Heart right ventricle (tissue), 16 donors: ENCODE measurements around the gene NTHL1. TPM values are rescaled to one million over a fixed set of nuclear protein-coding genes. Genes with fewer than 3 reads are reported as not detected.

ENCODE experiments used
- ATAC-seq, 8 donors: fragments of 200-7000 bp; cut with Tn5 transposase; one replicate each; pipeline ENCODE4 v1.9.1; 2020; ENCODE audit warnings: mild to moderate bottlenecking in 8 of 8, moderate library complexity in 8 of 8, moderate number of reproducible peaks in 1 of 8
- DNase-seq, 2 donors: peaks; one replicate each; pipeline ENCODE4 v3.0.0-alpha.2; 2020
- H3K27ac ChIP-seq, 10 donors: fragments of 200-600 bp; sonication (generic) in 2 of 10; one replicate each; pipeline versions ENCODE4 v1.5.0 to v1.8.0; 2020 to 2022; ENCODE audit warnings: mild to moderate bottlenecking in 3 of 10
- H3K27me3 ChIP-seq, 7 donors: fragments of 200-600 bp; one replicate each; pipeline ENCODE4 v1.8.0; 2021 to 2022; ENCODE audit warnings: mild to moderate bottlenecking in 2 of 7
- H3K36me3 ChIP-seq, 9 donors: fragments of 200-600 bp; sonication (generic) in 1 of 9; one replicate each; pipeline versions ENCODE4 v1.5.0 to v1.8.0; 2020 to 2022; ENCODE audit warnings: mild to moderate bottlenecking in 2 of 9
- H3K4me1 ChIP-seq, 9 donors: fragments of 200-600 bp; sonication (generic) in 1 of 9; one replicate each; pipeline versions ENCODE4 v1.5.0 to v1.8.0; 2020 to 2022; ENCODE audit warnings: mild to moderate bottlenecking in 4 of 9
- H3K4me3 ChIP-seq, 10 donors: fragments of 200-600 bp; sonication (generic) in 2 of 10; one replicate each; pipeline versions ENCODE4 v1.5.0 to v1.8.0; 2020 to 2022; ENCODE audit warnings: mild to moderate bottlenecking in 7 of 10, moderate library complexity in 2 of 10
- H3K9me3 ChIP-seq, 11 donors: fragments of 200-600 bp in 10 of 11; sonication (generic) in 2 of 11; one replicate each; pipeline versions ENCODE4 v1.5.0 to v1.8.0; 2013 to 2022; ENCODE audit warnings: mild to moderate bottlenecking in 2 of 11, control low read depth in 1 of 11, moderate library complexity in 1 of 11
- WGBS, 2 donors: extraction: QIAGEN DNeasy Blood & Tissue Kit; methylation state at CpG; one replicate each; pipeline ENCODE4 v1.1.7; 2013; ENCODE audit warnings: inconsistent platforms in 1 of 2; 5-methylcytosine and 5-hydroxymethylcytosine counted together
- intact Hi-C, 10 donors: fragments of 100-400 bp; cut with DNase I; formaldehyde crosslinking; loops; one replicate each; pipeline versions ENCODE4 v1.11.1 to v1.14.2; 2022
- polyA plus RNA-seq, 2 donors: library from polyadenylated mRNA; stranded (reverse); fragments of 200-250 nt; gene quantifications; one replicate each; pipeline ENCODE4 v1.2.3, GENCODE V29; 2013
- total RNA-seq, 10 donors: library from RNA; stranded (reverse); fragmentation: NEBNext Ultra II Directional in 3 of 10; extraction: Animal tissue kit (Norgen Biotek cat#: 25700) in 3 of 10; gene quantifications; one replicate each; pipeline versions ENCODE4 v1.2.1 to v1.2.4, GENCODE V29; 2021 to 2023
- TF ChIP-seq, protein P1 (sequence below), 9 donors: fragments of 200-600 bp; sonication (generic) in 2 of 9; IDR thresholded peaks; one replicate each; pipeline versions ENCODE4 v1.5.0 to v1.8.0; 2021 to 2022; ENCODE audit warnings: antibody characterized with exemption in 9 of 9, mild to moderate bottlenecking in 5 of 9, moderate library complexity in 1 of 9
- donor health status: Arrhythmogenic right ventricular cardiomyopathy.
- donor health status: ischemic (EF 13 %, LVEDD 7.1; RV severe dilation, severe dysfunction).
- donor health status: healthy with polysubstance abuse.
- donor health status: DM: no; HTN: yes; CAD: no.
- donor health status: DM: no; HTN: no; CAD: no.
- donor health status: ischemic (EF 25% LVEDD 6.9; RV normal size, moderate dysfunction).
- donor health status: ischemic (EF 25% LVEDD 5.7; RV mildly dilated, moderate dysfunction).
- donor health status: healthy.
- donor health status: DM: yes; HTN: yes; CAD: no.
- donor health status: Ischemic cardiomyopathy.
- donor health status: ischemic (EF 35%, LVEDD 5.7; RV mildly dilated, moderate dysfunction).
- donor health status: nonischemic (EF 11% LVEDD 7.7; RV severe dilation, severe dysfunction).
- donor health status: DM: yes; HTN: yes; CAD: no.
- donor health status: PGD.
- donor health status: ischemic (EF 29% LVEDD 5.4; RV normal size, mild dysfunction).
- donor health status: nonischemic (EF 23%, LVEDD 6.1; RV moderate dilation, normal function).

Gene NTHL1
- total and polyA plus RNA-seq, 12 donors: 9.8 to 51.9 (median 13.9) TPM

DNA sequence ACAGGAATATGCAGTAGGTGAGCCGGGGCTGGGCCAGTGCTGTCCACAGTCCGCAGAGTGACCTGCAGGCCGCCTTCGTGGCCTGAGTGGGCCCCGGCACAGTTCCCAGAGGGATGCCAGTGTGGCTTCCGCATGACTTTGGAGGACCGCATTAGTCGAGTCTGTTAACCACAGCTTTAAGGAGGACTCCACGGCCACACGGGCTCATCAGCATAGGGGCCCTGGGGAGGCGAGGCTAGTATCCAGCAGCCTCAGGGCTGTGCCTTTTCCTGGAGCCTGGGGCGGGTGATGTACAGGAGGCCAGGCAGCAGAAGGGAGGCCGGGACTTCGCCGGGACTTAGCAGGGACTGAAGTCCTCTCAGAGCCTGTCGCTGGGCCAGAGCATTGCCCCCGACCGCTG, 13.4 kb upstream of the NTHL1 start:
- intact Hi-C loops: loop anchor here in 1 of 10 donors (10.0 kb wide), 1 partner anchor 46 kb away; the partner anchor contains the start of gene NPW
- Histone ChIP-seq H3K27ac (no peak overlapping the region), H3K36me3 (peaks cover 0 to 96% (median 46%) of the 10 kb centered on the region in 9 donors), H3K4me3 (no peak overlapping the region), H3K9me3 (no peaks in the 10 kb centered on the region), H3K27me3 (no peaks in the 10 kb centered on the region), H3K4me1 (peaks cover 0 to 1% (median 0%) of the 10 kb centered on the region in 9 donors)
- TF ChIP-seq, protein P1, sequence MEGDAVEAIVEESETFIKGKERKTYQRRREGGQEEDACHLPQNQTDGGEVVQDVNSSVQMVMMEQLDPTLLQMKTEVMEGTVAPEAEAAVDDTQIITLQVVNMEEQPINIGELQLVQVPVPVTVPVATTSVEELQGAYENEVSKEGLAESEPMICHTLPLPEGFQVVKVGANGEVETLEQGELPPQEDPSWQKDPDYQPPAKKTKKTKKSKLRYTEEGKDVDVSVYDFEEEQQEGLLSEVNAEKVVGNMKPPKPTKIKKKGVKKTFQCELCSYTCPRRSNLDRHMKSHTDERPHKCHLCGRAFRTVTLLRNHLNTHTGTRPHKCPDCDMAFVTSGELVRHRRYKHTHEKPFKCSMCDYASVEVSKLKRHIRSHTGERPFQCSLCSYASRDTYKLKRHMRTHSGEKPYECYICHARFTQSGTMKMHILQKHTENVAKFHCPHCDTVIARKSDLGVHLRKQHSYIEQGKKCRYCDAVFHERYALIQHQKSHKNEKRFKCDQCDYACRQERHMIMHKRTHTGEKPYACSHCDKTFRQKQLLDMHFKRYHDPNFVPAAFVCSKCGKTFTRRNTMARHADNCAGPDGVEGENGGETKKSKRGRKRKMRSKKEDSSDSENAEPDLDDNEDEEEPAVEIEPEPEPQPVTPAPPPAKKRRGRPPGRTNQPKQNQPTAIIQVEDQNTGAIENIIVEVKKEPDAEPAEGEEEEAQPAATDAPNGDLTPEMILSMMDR (IDR thresholded peaks at IDR 0.05): no peak
- DNase-seq: no peak
- WGBS, 2 donors: 93 to 98% methylated on average over 18 of the region's 18 CpGs
- ATAC-seq: no peak

GRCh38 chr16:2060346-2060745, 12.7 kb upstream of the NTHL1 start:
- Histone ChIP-seq H3K4me3 (no peak overlapping the region), H3K27me3 (no peaks in the 10 kb centered on the region), H3K27ac (no peak overlapping the region), H3K36me3 (peaks cover 0 to 96% (median 40%) of the 10 kb centered on the region in 9 donors), H3K4me1 (peaks cover 0 to 4% (median 0%) of the 10 kb centered on the region in 9 donors), H3K9me3 (no peaks in the 10 kb centered on the region)
- WGBS, 2 donors: 91 to 93% methylated on average over 16 to 17 of the region's 17 CpGs
- no peak for DNase-seq
- intact Hi-C loops: loop anchor here in 1 of 10 donors (10.0 kb wide), 1 partner anchor 46 kb away; the partner anchor contains the start of gene NPW
- TF ChIP-seq, protein P1 (IDR thresholded peaks at IDR 0.05): no peak
- ATAC-seq: no peak

- TF ChIP-seq, protein P1 (IDR thresholded peaks at IDR 0.05): no peak
- Histone ChIP-seq H3K4me1 (peaks cover 0 to 4% (median 0%) of the 10 kb centered on the region in 9 donors), H3K27me3 (no peaks in the 10 kb centered on the region), H3K4me3 (no peak overlapping the region), H3K36me3 (peaks cover 0 to 97% (median 42%) of the 10 kb centered on the region in 9 donors), H3K27ac (no peak overlapping the region), H3K9me3 (no peaks in the 10 kb centered on the region)
- 95 to 97% methylated on average over 10 of the region's 10 CpGs for WGBS, 2 donors
- DNase-seq (no peak), ATAC-seq (no peak)
- intact Hi-C loops: loop anchor here in 2 of 10 donors (5.0 kb wide), 1 partner anchor 37 kb away; no protein-coding TSS in a partner anchor
Observed at GRCh38 chr16:2058872-2059271, 11.2 kb upstream of the NTHL1 start.

GRCh38 chr16:2058420-2058819, 10.8 kb upstream of the NTHL1 start:
- DNase-seq: no peak
- peaks cover 0 to 4% (median 0%) of the 10 kb centered on the region in 9 donors for H3K4me1 ChIP-seq
- no peaks in the 10 kb centered on the region for H3K27me3 ChIP-seq
- WGBS, 2 donors: 87 to 89% methylated on average over 13 of the region's 13 CpGs
- no peak for ATAC-seq
- no peak overlapping the region for H3K4me3 ChIP-seq
- no peaks in the 10 kb centered on the region for H3K9me3 ChIP-seq
- H3K36me3 ChIP-seq: peaks cover under 1 to 97% (median 42%) of the 10 kb centered on the region in 9 donors
- intact Hi-C loops: loop anchor here in 2 of 10 donors (5.0 kb wide), 1 partner anchor 36 kb away; no protein-coding TSS in a partner anchor
- TF ChIP-seq, protein P1 (IDR thresholded peaks at IDR 0.05): no peak
- H3K27ac ChIP-seq: no peak overlapping the region
